Heart left ventricle (tissue), 16 donors: Measurements from ENCODE around the gene TIMD4. TPM values are rescaled to one million over a fixed set of nuclear protein-coding genes. Genes with fewer than 3 reads are reported as not detected.

Experiments
- ATAC-seq, 4 donors: fragments of 200-7000 bp; cut with Tn5 transposase; one replicate each; pipeline ENCODE4 v1.9.1; 2020 to 2022; ENCODE audit warnings: moderate library complexity in 4 of 4, mild to moderate bottlenecking in 3 of 4, moderate number of reproducible peaks in 1 of 4
- DNase-seq, 5 donors: peaks; one replicate each; pipeline ENCODE4 v3.0.0-alpha.2; 2020
- H3K27ac ChIP-seq, 12 donors: fragments of 200-600 bp; sonication (generic) in 4 of 12; one replicate each; pipeline versions ENCODE4 v1.5.0 to v1.8.0; 2016 to 2022; ENCODE audit warnings: mild to moderate bottlenecking in 2 of 12
- H3K27me3 ChIP-seq, 9 donors: fragments of 200-600 bp; sonication (generic) in 2 of 9; one replicate each; pipeline versions ENCODE4 v1.5.1 to v1.8.0; 2016 to 2022; ENCODE audit warnings: mild to moderate bottlenecking in 3 of 9
- H3K36me3 ChIP-seq, 9 donors: fragments of 200-600 bp; sonication (generic) in 2 of 9; one replicate each; pipeline versions ENCODE4 v1.5.0 to v1.8.0; 2018 to 2022; ENCODE audit warnings: mild to moderate bottlenecking in 2 of 9
- H3K4me1 ChIP-seq, 12 donors: fragments of 200-600 bp; sonication (generic) in 4 of 12; one replicate each; pipeline versions ENCODE4 v1.5.0 to v1.8.0; 2016 to 2022; ENCODE audit warnings: mild to moderate bottlenecking in 3 of 12
- H3K4me3 ChIP-seq, 12 donors: fragments of 200-600 bp; sonication (generic) in 4 of 12; one replicate each; pipeline versions ENCODE4 v1.5.0 to v1.8.0; 2017 to 2022; ENCODE audit warnings: mild to moderate bottlenecking in 9 of 12, moderate library complexity in 4 of 12
- H3K9me3 ChIP-seq, 12 donors: fragments of 200-600 bp; sonication (generic) in 4 of 12; one replicate each; pipeline versions ENCODE4 v1.5.0 to v1.8.0; 2016 to 2022; ENCODE audit warnings: mild to moderate bottlenecking in 1 of 12
- CTCF ChIP-seq, 12 donors: fragments of 200-600 bp; sonication (generic) in 4 of 12; IDR thresholded peaks; one replicate each; pipeline versions ENCODE4 v1.5.0 to v1.8.0; 2018 to 2022; ENCODE audit warnings: antibody characterized with exemption in 12 of 12, mild to moderate bottlenecking in 5 of 12
- POLR2A ChIP-seq, 2 donors: fragments of 450-650 bp; IDR thresholded peaks; one replicate each; pipeline ENCODE4 v1.6.1; 2017; ENCODE audit warnings: antibody characterized with exemption in 2 of 2, mild to moderate bottlenecking in 2 of 2, moderate library complexity in 2 of 2
- WGBS, 4 donors: extraction: QIAGEN DNeasy Blood & Tissue Kit in 2 of 4; methylation state at CpG; one replicate each; pipeline versions ENCODE4 v1.1.5 to v1.1.7; 2013 to 2018; 5-methylcytosine and 5-hydroxymethylcytosine counted together
- intact Hi-C, 10 donors: fragments of 100-400 bp; cut with DNase I; formaldehyde crosslinking; loops; one replicate each; pipeline versions ENCODE4 v1.11.1 to v1.14.2; 2022
- long read RNA-seq, 3 donors: library from polyadenylated mRNA; unstranded; transcript quantifications; one replicate each; pipeline ENCODE4 v2.0.0, GENCODE V29; 2020 to 2021
- polyA plus RNA-seq, 2 donors: library from polyadenylated mRNA; stranded (reverse); fragments of 200-250 nt; gene quantifications; one replicate each; pipeline ENCODE4 v1.2.3, GENCODE V29; 2013
- total RNA-seq, 9 donors: library from RNA; depleted of rRNA in 2 of 9; stranded (reverse); fragments of >200 nt in 2 of 9; fragmentation: NEBNext Ultra II Directional in 3 of 9; extraction: Animal tissue kit (Norgen Biotek cat#: 25700) in 3 of 9; gene quantifications; one replicate each; pipeline versions ENCODE4 v1.1.0 to v1.2.4, GENCODE V29; 2016 to 2023
- donor health status: ischemic (EF 13 %, LVEDD 7.1; RV severe dilation, severe dysfunction).
- donor health status: healthy with polysubstance abuse.
- donor health status: DM: no; HTN: yes; CAD: no.
- donor health status: DM: no; HTN: no; CAD: no.
- donor health status: ischemic (EF 25% LVEDD 6.9; RV normal size, moderate dysfunction).
- donor health status: ischemic (EF 25% LVEDD 5.7; RV mildly dilated, moderate dysfunction).
- donor health status: healthy.
- donor health status: DM: yes; HTN: yes; CAD: no.
- donor health status: ischemic (EF 35%, LVEDD 5.7; RV mildly dilated, moderate dysfunction).
- donor health status: nonischemic (EF 11% LVEDD 7.7; RV severe dilation, severe dysfunction).
- donor health status: DM: yes; HTN: yes; CAD: no.
- donor health status: PGD.
- donor health status: ischemic (EF 29% LVEDD 5.4; RV normal size, mild dysfunction).
- donor health status: nonischemic (EF 23%, LVEDD 6.1; RV moderate dilation, normal function).

Gene TIMD4
- 10 to 100 TPM in 1 of 9 donors, under 1 TPM in 2, not detected in 6; 0.42 to 14.8 (median 0.45) TPM for total RNA-seq
- polyA plus RNA-seq, result not detected
- long read RNA-seq, donor 1, result 0 reads
- long read RNA-seq, donor 2, result 0 reads
- long read RNA-seq, donor 3, result 0 reads

GRCh38 chr5:156963125-156963524 is at the start of gene TIMD4:
TSS of gene TIMD4 (minus strand) at chr5:156963226. CDS start at chr5:156963198, 28 bp downstream.
- ATAC-seq, result peak in 3 of 4 donors; percentile 18 to 50 (median 39)
- Histone ChIP-seq H3K27me3 (peaks cover 0 to 2% (median 0%) of the 10 kb centered on the region in 9 donors), H3K4me3 (no peak within 1 kb of the TSS), H3K36me3 (no peaks in the 10 kb centered on the region), H3K9me3 (peaks cover 0 to 6% (median 0%) of the 10 kb centered on the region in 12 donors), H3K4me1 (no peaks in the 10 kb centered on the region), H3K27ac (no peak within 1 kb of the TSS)
- no peak for DNase-seq
- intact Hi-C loops, result no loop called here
- no peak for TF ChIP-seq CTCF (IDR thresholded peaks at IDR 0.05)
- no peak for TF ChIP-seq POLR2A (IDR thresholded peaks at IDR 0.05)
- 81 to 93% (median 90%) methylated on average over 4 of the region's 4 CpGs for WGBS, 4 donors

- Histone ChIP-seq H3K36me3 (no peaks in the 10 kb centered on the region), H3K27ac (no peak overlapping the region), H3K4me3 (no peak overlapping the region), H3K4me1 (no peaks in the 10 kb centered on the region), H3K9me3 (peaks cover 0 to 2% (median 0%) of the 10 kb centered on the region in 12 donors), H3K27me3 (no peaks in the 10 kb centered on the region)
- DNase-seq (no peak), ATAC-seq (no peak)
- TF ChIP-seq CTCF (IDR thresholded peaks at IDR 0.05) (no peak), POLR2A (IDR thresholded peaks at IDR 0.05) (no peak)
- 62 to 78% (median 73%) methylated on average over 2 of the region's 2 CpGs for WGBS, 4 donors
- intact Hi-C loops, result no loop called here
Observed at GRCh38 chr5:157006262-157006661, 43.2 kb upstream of the TIMD4 start.

GRCh38 chr5:157004893-157005551 is 42.0 kb upstream of the TIMD4 start:
- intact Hi-C loops, result no loop called here
- H3K4me1 ChIP-seq, result no peaks in the 10 kb centered on the region
- no peak overlapping the region for H3K4me3 ChIP-seq

More at GRCh38 chr5:157004893-157005551, 42.0 kb upstream of the TIMD4 start:
- no peak for TF ChIP-seq CTCF (IDR thresholded peaks at IDR 0.05)
- TF ChIP-seq POLR2A (IDR thresholded peaks at IDR 0.05), result no peak
- DNase-seq (no peak), ATAC-seq (no peak)
- no peak overlapping the region for H3K27ac ChIP-seq
- peaks cover 0 to 14% (median 9%) of the 10 kb centered on the region in 12 donors for H3K9me3 ChIP-seq
- no peaks in the 10 kb centered on the region for H3K36me3 ChIP-seq
- no peaks in the 10 kb centered on the region for H3K27me3 ChIP-seq
